GM18861 (cell line): ENCODE results near the gene TSR3.

Experiments used
- ATAC-seq: cut with Tn5 transposase; IDR thresholded peaks from one replicate; pipeline ENCODE4 v1.9.1; 2021; ENCODE audit not compliant: unreplicated experiment

Gene TSR3

GRCh38 chr16:1326391-1326790, 25.3 kb downstream of the TSR3 start:
- no peak for ATAC-seq

GRCh38 chr16:1325673-1326371, 25.9 kb downstream of the TSR3 start:
- ATAC-seq: no peak

- no peak for ATAC-seq
These were observed 26.4 kb downstream of the TSR3 start for GRCh38 chr16:1325261-1325660.

GRCh38 chr16:1324286-1324826, 27.3 kb downstream of the TSR3 start:
- no peak for ATAC-seq

GRCh38 chr16:1323296-1324239, 28.1 kb downstream of the TSR3 start:
- no peak for ATAC-seq

- no peak for ATAC-seq
These were observed 29.3 kb downstream of the TSR3 start for GRCh38 chr16:1322407-1322806.

GRCh38 chr16:1320658-1321240, 30.9 kb downstream of the TSR3 start:
- ATAC-seq: no peak

- ATAC-seq: no peak
These were observed 31.6 kb downstream of the TSR3 start for GRCh38 chr16:1320097-1320496.

- no peak for ATAC-seq
These were observed 32.6 kb downstream of the TSR3 start for GRCh38 chr16:1319041-1319440.

GRCh38 chr16:1318268-1318545, 33.5 kb downstream of the TSR3 start:
- ATAC-seq: no peak

GRCh38 chr16:1317479-1318267, 34.0 kb downstream of the TSR3 start:
- no peak for ATAC-seq

- ATAC-seq: no peak
These were observed 35.7 kb downstream of the TSR3 start for GRCh38 chr16:1316033-1316405.

- no peak for ATAC-seq
These were observed 36.3 kb downstream of the TSR3 start for GRCh38 chr16:1315081-1316032.

- ATAC-seq: no peak
These were observed 37.1 kb downstream of the TSR3 start for GRCh38 chr16:1314399-1315068.

- ATAC-seq: no peak
These were observed 37.8 kb downstream of the TSR3 start for GRCh38 chr16:1313721-1314369.

GRCh38 chr16:1312903-1313302, 38.8 kb downstream of the TSR3 start:
- no peak for ATAC-seq

- ATAC-seq: no peak
These were observed 39.2 kb downstream of the TSR3 start for GRCh38 chr16:1312467-1312816.

- ATAC-seq: no peak
These were observed 39.8 kb downstream of the TSR3 start for GRCh38 chr16:1311738-1312466.
